Medulla oblongata (tissue), 1 donor: Measurements from ENCODE around the gene HMGXB4.

Experiments
- DNase-seq: peaks from one replicate; pipeline ENCODE4 v3.0.0-alpha.2; 2015; ENCODE audit errors: extremely low spot score

The HMGXB4 gene

DNA sequence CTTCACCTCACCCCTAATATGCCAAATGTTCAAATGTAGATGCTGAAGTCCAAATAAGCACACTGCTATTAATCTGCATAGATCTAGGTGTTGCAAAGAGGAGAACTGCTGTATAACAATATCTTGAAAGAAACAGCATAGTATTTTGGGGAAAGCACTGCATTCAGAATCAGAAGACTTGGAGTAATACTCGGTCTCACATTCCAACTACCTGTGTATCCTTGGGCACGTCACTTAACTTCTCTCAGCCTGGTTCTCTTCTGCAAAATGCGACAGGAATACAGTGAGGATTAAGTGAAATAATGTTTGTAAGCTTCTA, 332 bp upstream of the HMGXB4 start:
- no peak for DNase-seq

GRCh38 chr22:35258191-35258988, 1.1 kb downstream of the HMGXB4 start:
- DNase-seq: peak; percentile 6

GRCh38 chr22:35264986-35265385, 7.7 kb downstream of the HMGXB4 start:
- DNase-seq: no peak

GRCh38 chr22:35266277-35266676, 9.0 kb downstream of the HMGXB4 start:
- no peak for DNase-seq

GRCh38 chr22:35269630-35270029, 12.3 kb downstream of the HMGXB4 start:
- no peak for DNase-seq

- DNase-seq: no peak
These were observed 17.0 kb downstream of the HMGXB4 start for GRCh38 chr22:35274154-35274871.

- no peak for DNase-seq
These were observed 18.3 kb downstream of the HMGXB4 start for GRCh38 chr22:35275580-35275979.

DNA sequence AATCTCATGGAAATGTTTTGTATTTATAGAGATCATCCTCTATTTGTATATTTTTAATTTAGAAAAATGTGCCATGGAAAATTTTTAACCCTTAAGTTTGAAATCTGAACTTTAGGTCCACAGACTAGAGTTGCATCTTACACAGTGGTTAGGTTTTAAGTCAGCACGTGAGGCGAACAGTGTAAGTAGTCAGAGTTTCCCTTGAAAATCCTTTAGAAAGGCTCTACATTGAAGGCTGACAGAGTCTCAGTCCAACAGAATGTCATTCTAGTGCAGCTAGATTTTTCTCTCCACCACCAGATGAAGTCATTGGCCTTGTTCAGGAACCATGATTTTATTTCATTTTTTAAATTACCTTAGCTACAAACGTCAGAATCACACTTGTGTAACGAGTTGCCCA, 18.7 kb downstream of the HMGXB4 start:
- no peak for DNase-seq

DNA sequence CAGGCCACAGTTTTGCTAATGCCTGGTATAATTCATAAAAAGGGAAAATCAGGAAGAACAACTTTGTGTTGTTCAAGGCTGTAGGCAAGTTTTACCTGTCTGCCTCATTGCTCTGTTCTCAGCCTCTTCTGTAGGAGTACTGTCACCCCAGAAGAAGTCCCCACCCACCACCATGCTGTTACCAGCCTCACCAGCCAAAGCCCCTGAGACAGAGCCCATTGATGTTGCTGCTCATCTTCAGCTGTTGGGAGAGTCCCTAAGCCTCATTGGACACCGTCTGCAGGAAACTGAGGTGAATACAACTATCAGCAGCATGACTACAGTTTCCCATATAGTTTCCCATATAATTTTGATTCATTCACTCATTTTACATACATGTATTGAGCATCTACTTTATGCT, 30.8 kb downstream of the HMGXB4 start:
- DNase-seq: no peak

GRCh38 chr22:35292786-35293185, 35.5 kb downstream of the HMGXB4 start:
- no peak for DNase-seq

GRCh38 chr22:35296051-35296450, 38.8 kb downstream of the HMGXB4 start:
- no peak for DNase-seq

GRCh38 chr22:35299217-35299672, 42.0 kb downstream of the HMGXB4 start:
- DNase-seq: no peak

DNA sequence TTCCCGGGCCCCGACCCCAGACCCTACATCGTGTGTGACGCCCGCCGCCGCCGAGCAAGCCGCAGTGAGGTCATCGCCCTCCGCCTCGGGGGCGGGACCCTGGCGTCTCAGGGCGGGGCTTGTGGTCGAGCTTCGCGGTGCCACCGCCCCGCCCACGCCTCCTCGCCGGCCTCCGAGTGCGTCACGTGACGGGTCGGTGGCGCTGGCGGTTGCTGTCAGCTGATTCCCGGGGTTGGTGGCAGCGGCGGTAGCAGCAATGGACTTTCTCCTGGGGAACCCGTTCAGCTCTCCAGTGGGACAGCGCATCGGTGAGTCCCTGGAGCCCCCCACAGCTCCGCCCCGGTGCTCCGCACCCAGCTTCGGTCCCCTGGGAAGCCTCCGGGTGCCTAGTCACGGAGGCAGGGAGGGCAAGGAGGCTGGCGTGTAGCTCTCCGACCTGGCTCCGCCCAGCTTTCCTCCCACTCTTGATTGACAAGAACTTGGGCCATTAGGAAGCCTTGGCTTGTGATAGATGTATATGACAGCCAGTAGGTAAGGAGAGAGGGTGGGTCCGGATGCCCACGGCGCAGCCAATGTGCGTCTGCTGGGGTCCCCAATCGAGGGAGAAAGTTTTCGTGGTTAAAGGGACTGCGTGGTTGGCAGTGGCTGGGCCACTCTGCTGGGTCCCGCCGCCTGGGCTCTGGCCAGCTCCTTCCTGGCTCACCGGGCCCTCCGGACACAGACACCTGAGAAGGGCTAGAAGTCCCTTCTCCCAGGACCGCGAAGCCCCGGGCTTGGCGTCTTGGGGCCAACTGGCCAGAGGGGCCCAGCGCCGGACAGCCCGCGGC, 42.6 kb downstream of the HMGXB4 start, which contains the start of gene TOM1:
Gene TOM1, plus strand, starts transcription at position 222 of the 827 bp plus-strand sequence. Its CDS starts 35 bp downstream, at position 257.
- DNase-seq: peak; percentile 99

- DNase-seq: peak; percentile 51
These were observed 44.1 kb downstream of the HMGXB4 start for GRCh38 chr22:35301372-35301874.

DNA sequence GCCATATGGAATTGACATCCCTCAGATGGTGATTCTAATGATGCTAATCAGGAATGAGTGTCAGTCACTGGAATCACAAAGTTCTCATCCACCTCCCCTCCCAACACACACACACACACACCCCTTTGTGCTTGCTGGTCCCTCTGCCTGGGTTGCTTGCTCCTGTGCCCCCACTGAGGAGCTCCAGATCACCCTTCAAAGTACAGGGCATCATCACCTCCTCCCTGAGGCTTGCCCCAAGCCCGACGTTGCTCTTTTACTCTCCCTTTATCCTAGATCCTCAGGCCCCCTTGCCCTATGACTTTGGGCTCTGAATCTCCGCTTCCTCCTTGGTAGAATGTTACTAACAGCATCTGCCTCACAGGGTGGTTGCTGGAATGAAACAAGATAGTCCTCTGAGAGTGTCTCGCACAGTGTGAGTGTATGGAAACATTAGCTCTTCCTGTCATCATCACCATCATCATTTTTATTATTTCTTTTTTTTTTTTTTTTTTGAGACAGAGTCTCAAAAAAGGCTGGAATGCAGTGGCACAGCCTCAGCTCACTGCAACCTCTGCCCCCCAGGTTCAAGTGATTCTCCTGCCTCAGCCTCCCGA, 45.8 kb downstream of the HMGXB4 start:
- DNase-seq: no peak

DNA sequence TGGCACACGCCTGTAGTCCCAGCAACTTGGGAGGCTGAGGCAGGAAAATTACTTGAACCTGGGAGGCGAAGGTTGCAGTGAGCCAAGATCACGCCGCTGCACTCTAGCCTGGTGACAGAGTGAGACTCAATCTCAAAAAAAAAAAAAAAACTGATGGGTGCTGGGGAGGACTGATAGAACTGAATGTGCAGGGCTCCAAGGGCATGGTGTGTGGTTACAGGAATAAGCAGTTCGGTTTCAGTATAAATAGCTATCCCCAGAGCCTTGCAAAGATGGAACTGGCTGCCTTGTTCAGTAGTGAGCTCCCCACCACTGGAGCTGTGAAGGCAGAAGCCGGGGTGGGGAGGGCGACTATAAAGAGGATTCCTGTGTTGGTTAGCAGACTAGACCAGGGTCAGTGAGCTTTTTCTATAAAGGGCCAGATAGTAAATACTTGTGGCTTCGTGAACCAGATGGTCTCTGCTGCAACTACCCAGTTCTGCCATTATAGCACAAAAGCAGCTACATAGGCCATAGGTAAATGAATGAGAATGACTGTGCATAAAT, 48.3 kb downstream of the HMGXB4 start:
- no peak for DNase-seq

DNA sequence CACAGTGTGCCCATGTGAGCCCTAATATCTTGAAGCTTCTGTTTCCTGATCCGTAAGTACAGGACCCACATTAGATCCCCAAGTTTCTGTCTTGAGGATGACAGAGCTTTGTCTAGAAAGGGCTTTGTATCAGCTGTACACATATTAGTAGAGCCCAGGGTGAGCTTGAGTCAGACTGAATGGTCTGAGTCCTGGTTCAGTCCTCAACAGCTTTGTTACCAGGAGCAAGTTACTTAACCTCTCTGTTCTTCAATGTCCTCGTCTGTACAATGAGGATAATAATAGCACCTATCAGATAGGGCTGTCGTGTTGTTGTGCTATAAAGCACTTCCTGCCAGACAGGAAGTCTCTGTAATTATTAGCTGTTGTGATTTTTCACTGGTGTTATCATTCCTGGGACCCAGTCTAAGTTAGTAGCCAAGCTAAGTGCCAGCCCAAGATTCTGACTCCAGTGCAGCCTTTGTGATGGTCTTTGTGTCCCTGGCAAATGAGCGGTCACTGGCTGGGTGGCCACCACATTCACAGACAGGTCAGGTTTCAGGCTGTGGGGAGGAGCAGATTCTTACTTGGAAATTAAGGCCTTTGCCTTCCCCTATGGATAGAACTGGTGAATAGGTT, 49.2 kb downstream of the HMGXB4 start:
- DNase-seq: no peak

GRCh38 chr22:35307372-35307771, 50.1 kb downstream of the HMGXB4 start:
- no peak for DNase-seq

DNA sequence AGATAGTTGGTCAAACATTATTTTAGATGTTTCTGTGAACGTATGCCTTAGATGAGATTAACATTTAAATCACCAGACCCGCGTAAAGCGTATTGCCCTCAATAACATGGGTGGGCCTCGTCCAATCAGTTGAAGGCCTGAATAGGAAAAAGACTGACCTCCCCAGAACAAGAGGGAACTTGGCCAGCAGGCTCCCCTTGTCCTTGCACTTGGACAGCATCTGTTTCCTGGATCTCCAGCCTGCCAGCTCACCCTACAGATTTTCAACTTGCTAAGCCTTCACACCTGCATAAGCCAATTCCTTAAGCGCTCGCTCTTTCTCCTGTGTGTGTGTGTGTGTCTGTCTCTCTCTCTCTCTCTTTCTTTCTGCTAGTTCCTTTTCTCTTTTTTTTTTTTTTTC, 50.6 kb downstream of the HMGXB4 start:
- DNase-seq: no peak

DNA sequence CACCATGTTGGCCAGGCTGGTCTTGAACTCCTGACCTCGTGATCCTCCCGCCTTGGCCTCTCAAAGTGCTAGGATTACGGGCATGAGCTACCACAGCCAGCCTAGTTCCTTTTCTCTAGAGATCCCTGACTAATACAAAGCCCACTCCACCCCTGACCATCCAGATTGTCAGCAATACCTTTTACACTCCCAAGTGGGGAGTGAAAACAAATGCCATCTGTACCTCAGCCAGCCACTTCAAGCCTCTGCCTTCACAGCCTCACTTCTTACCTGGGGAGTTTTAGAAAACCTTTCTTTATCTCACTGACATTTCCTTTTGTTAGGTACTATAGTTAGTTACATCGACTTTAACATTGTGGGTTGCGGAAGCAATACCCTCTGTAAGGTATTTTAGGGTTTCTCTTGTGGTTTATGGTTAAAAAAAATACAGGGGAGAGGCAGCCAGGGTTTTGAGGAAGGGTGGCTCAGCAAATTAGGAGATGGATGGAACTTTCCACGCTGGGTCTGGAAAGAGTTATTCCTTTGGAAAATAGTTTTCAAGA, 51.3 kb downstream of the HMGXB4 start:
- no peak for DNase-seq
